Activated CD8-positive, alpha-beta T cell treated with anti-CD3 and anti-CD28 coated beads, Interleukin-2, amount 10 ng/mL, durations not matched to agents 7 days and 5 days (primary cell): ENCODE data around the gene PCSK7. TPM values are rescaled to one million over a fixed set of nuclear protein-coding genes. Genes with fewer than 3 reads are reported as not detected.

Experiments used
- ATAC-seq: fragments of 150-1000 bp; cut with Tn5 transposase; one replicate; pipeline ENCODE4 v1.10.0; 2021; ENCODE audit warnings: moderate library complexity
- CTCF ChIA-PET: fragments of 350-600 bp; sonication (Branson Sonifier 250); formaldehyde crosslinking; loops from one replicate; lab custom pipeline; 2021; ENCODE audit warnings: antibody characterized with exemption; lab: Charles Lee
- POLR2A ChIA-PET: fragments of 350-600 bp; sonication (Branson Sonifier 250); formaldehyde crosslinking; loops from one replicate; lab custom pipeline; 2021; ENCODE audit warnings: antibody characterized with exemption; lab: Charles Lee
- DNase-seq: peaks from one replicate; pipeline ENCODE4 v3.0.0-alpha.2; 2020
- H3K27ac Mint-ChIP-seq: one replicate; pipeline ENCODE4 v1.8.0; 2021; ENCODE audit warnings: mild to moderate bottlenecking, mixed read lengths
- H3K27me3 Mint-ChIP-seq: one replicate; pipeline ENCODE4 v1.8.0; 2021; ENCODE audit warnings: low read depth, mixed read lengths
- H3K36me3 Mint-ChIP-seq: one replicate; pipeline ENCODE4 v1.8.0; 2021; ENCODE audit warnings: low read depth, mixed read lengths
- H3K4me1 Mint-ChIP-seq: one replicate; pipeline ENCODE4 v1.8.0; 2021; ENCODE audit warnings: low read depth, mixed read lengths
- H3K4me3 Mint-ChIP-seq: one replicate; pipeline ENCODE4 v1.8.0; 2021; ENCODE audit warnings: mild to moderate bottlenecking, mixed read lengths
- H3K9me3 Mint-ChIP-seq: one replicate; pipeline ENCODE4 v1.8.0; 2022; ENCODE audit warnings: mixed read lengths; ENCODE audit not compliant: insufficient read depth
- total RNA-seq, 2 experiments: library from RNA; stranded (reverse); gene quantifications; one replicate each; pipeline ENCODE4 v1.2.3, GENCODE V29; 2021

Gene PCSK7
- total RNA-seq, 2 experiments from 2014 or later: 160 to 161 TPM

GRCh38 chr11:117166491-117166890 lies 65.4 kb downstream of the PCSK7 start:
- H3K4me1 Mint-ChIP-seq: no peaks in the 10 kb centered on the region
- no peaks in the 10 kb centered on the region for H3K27me3 Mint-ChIP-seq
- ATAC-seq (no peak), DNase-seq (no peak)
- POLR2A ChIA-PET: interaction anchor here (0.6 to 1.2 kb wide), 3 partner anchors 12 to 375 kb away, joined by 3 read pairs; partner anchors contain the start of genes APOA5 and SIDT2
- CTCF ChIA-PET: interaction anchor here (1.3 to 1.8 kb wide), 3 partner anchors 12 to 60 kb away, joined by 4 to 9 read pairs (median 7); partner anchors contain the start of gene SIDT2
- H3K9me3 Mint-ChIP-seq: no peaks in the 10 kb centered on the region
- H3K4me3 Mint-ChIP-seq: no peak overlapping the region
- no peak overlapping the region for H3K27ac Mint-ChIP-seq
- H3K36me3 Mint-ChIP-seq: peaks cover 57% of the 10 kb centered on the region

- Mint-ChIP-seq H3K27me3 (no peaks in the 10 kb centered on the region), H3K9me3 (no peaks in the 10 kb centered on the region), H3K4me3 (no peak overlapping the region), H3K4me1 (peaks cover 4% of the 10 kb centered on the region), H3K27ac (no peak overlapping the region), H3K36me3 (peaks cover 54% of the 10 kb centered on the region)
- no peak for ATAC-seq
- ChIA-PET POLR2A (no interaction called here), CTCF (interaction anchor here (0.7 to 1.5 kb wide), 4 partner anchors 14 to 95 kb away, joined by 3 to 4 read pairs (median 3); no protein-coding TSS in a partner anchor)
- DNase-seq: no peak
Measured at GRCh38 chr11:117160826-117161225, 71.0 kb downstream of the PCSK7 start.

GRCh38 chr11:117159892-117160291 lies 72.0 kb downstream of the PCSK7 start:
- no peaks in the 10 kb centered on the region for H3K9me3 Mint-ChIP-seq
- no peak for ATAC-seq

GRCh38 chr11:117157507-117157906 lies 74.4 kb downstream of the PCSK7 start:
- Mint-ChIP-seq H3K27me3 (no peaks in the 10 kb centered on the region), H3K27ac (no peak overlapping the region), H3K4me3 (no peak overlapping the region), H3K9me3 (no peaks in the 10 kb centered on the region), H3K4me1 (peaks cover 8% of the 10 kb centered on the region), H3K36me3 (peaks cover 46% of the 10 kb centered on the region)
- ATAC-seq (no peak), DNase-seq (no peak)
- ChIA-PET POLR2A (interaction anchor here (0.7 kb wide), 1 partner anchor 36 kb away, joined by 3 read pairs; no protein-coding TSS in a partner anchor), CTCF (interaction anchor here (0.9 to 1.1 kb wide), 2 partner anchors 13 to 269 kb away, joined by 4 read pairs; no protein-coding TSS in a partner anchor)

More at GRCh38 chr11:117159892-117160291, 72.0 kb downstream of the PCSK7 start:
- H3K27ac Mint-ChIP-seq: no peak overlapping the region
- H3K4me3 Mint-ChIP-seq: no peak overlapping the region
- H3K36me3 Mint-ChIP-seq: peaks cover 47% of the 10 kb centered on the region
- CTCF ChIA-PET: no interaction called here
- no peaks in the 10 kb centered on the region for H3K27me3 Mint-ChIP-seq
- H3K4me1 Mint-ChIP-seq: peaks cover 5% of the 10 kb centered on the region
- POLR2A ChIA-PET: no interaction called here
- DNase-seq: no peak

- DNase-seq (no peak), ATAC-seq (no peak)
- Mint-ChIP-seq H3K27ac (no peak overlapping the region), H3K4me1 (peaks cover 9% of the 10 kb centered on the region), H3K27me3 (no peaks in the 10 kb centered on the region), H3K4me3 (no peak overlapping the region), H3K36me3 (peaks cover 45% of the 10 kb centered on the region), H3K9me3 (no peaks in the 10 kb centered on the region)
- ChIA-PET POLR2A (interaction anchor here (0.7 kb wide), 1 partner anchor 453 kb away, joined by 3 read pairs; no protein-coding TSS in a partner anchor), CTCF (interaction anchor here (1.4 kb wide), 1 partner anchor 10 kb away, joined by 3 read pairs; the partner anchor contains the start of gene PAFAH1B2)
Measured at GRCh38 chr11:117154468-117154867, 77.4 kb downstream of the PCSK7 start.

Other genes starting within 250 kb of the PCSK7 start
- 10 to 100 TPM; 25.9 to 31.4 TPM for gene SIK3, start 133.6 kb downstream of the PCSK7 start, total RNA-seq
- gene PAFAH1B2, start 87.8 kb downstream of the PCSK7 start, total RNA-seq: 10 to 100 TPM; 56.5 to 60.0 TPM
- gene SIDT2, start 53.3 kb downstream of the PCSK7 start, total RNA-seq: 10 to 100 TPM; 20.2 to 23.6 TPM
- gene TAGLN, start 32.7 kb downstream of the PCSK7 start, total RNA-seq: 1 to 10 TPM; 2.4 to 2.6 TPM
- gene RNF214, start 598 bp upstream of the PCSK7 start, total RNA-seq: 10 to 100 TPM; 19.5 to 21.2 TPM
- gene BACE1-AS, start 59.3 kb upstream of the PCSK7 start, total RNA-seq: 1 to 10 TPM; 3.8 to 4.3 TPM
- 1 to 10 TPM; 1.0 to 1.1 TPM for gene BACE1, start 84.2 kb upstream of the PCSK7 start, total RNA-seq
- 10 to 100 TPM; 31.7 to 32.4 TPM for gene CEP164, start 95.8 kb upstream of the PCSK7 start, total RNA-seq